Glomerular visceral epithelial cell (primary cell): ENCODE results near the gene HPD.

Source experiments
- DNase-seq: peaks from one replicate; pipeline ENCODE4 v3.0.0-alpha.2; 2016; ENCODE audit errors: extremely low spot score

Gene HPD

GRCh38 chr12:121811434-121812319 lies 47.0 kb downstream of the HPD start:
- peak; percentile 78 for DNase-seq

GRCh38 chr12:121810833-121811433 lies 47.7 kb downstream of the HPD start:
- DNase-seq, result no peak

GRCh38 chr12:121810234-121810817 lies 48.3 kb downstream of the HPD start:
- DNase-seq, result no peak

- no peak for DNase-seq
Observed at GRCh38 chr12:121809712-121810116, 48.9 kb downstream of the HPD start.

- DNase-seq, result no peak
Observed at GRCh38 chr12:121808623-121809022, 50.0 kb downstream of the HPD start.

GRCh38 chr12:121807642-121808347 lies 50.9 kb downstream of the HPD start:
- no peak for DNase-seq

- no peak for DNase-seq
Observed at GRCh38 chr12:121806546-121807423, 51.9 kb downstream of the HPD start.

GRCh38 chr12:121806009-121806545 lies 52.6 kb downstream of the HPD start:
- no peak for DNase-seq

GRCh38 chr12:121805171-121806008 lies 53.3 kb downstream of the HPD start:
- no peak for DNase-seq

- DNase-seq, result peak; percentile 73
Observed at GRCh38 chr12:121804417-121805111, 54.1 kb downstream of the HPD start.

GRCh38 chr12:121803861-121804416 lies 54.7 kb downstream of the HPD start, which contains the start of gene SETD1B:
Gene SETD1B, plus strand, starts transcription at chr12:121804009. Its CDS starts 729 bp downstream, at chr12:121804738.
- peak; percentile 74 for DNase-seq

- DNase-seq, result peak; percentile 94
Observed at GRCh38 chr12:121802843-121803698, 55.6 kb downstream of the HPD start.

GRCh38 chr12:121802485-121802842 lies 56.2 kb downstream of the HPD start:
- no peak for DNase-seq

- peak; percentile 34 for DNase-seq
Observed at GRCh38 chr12:121801595-121802484, 56.8 kb downstream of the HPD start.

- peak; percentile 69 for DNase-seq
Observed at GRCh38 chr12:121800694-121801594, 57.7 kb downstream of the HPD start.
